Activated naive CD4-positive, alpha-beta T cell treated with anti-CD3 and anti-CD28 coated beads, Interleukin-2, amount 50 U/mL, for 24 hours (primary cell): ENCODE measurements around the gene CD22.
A peak's percentile ranks its signal among the peaks of the same experiment; 100 is the strongest.

Experiments used
- H3K27ac Mint-ChIP-seq: one replicate; pipeline ENCODE4 v1.8.0; 2021; ENCODE audit warnings: mild to moderate bottlenecking, mixed read lengths
- H3K27me3 Mint-ChIP-seq: one replicate; pipeline ENCODE4 v1.8.0; 2021; ENCODE audit warnings: mixed read lengths
- H3K36me3 Mint-ChIP-seq: one replicate; pipeline ENCODE4 v1.8.0; 2021; ENCODE audit warnings: mixed read lengths
- H3K4me1 Mint-ChIP-seq: one replicate; pipeline ENCODE4 v1.8.0; 2021; ENCODE audit warnings: mixed read lengths
- H3K4me3 Mint-ChIP-seq: one replicate; pipeline ENCODE4 v1.8.0; 2021; ENCODE audit warnings: mild to moderate bottlenecking, mixed read lengths
- H3K9me3 Mint-ChIP-seq: one replicate; pipeline ENCODE4 v1.8.0; 2021; ENCODE audit warnings: mixed read lengths

CD22 gene

DNA sequence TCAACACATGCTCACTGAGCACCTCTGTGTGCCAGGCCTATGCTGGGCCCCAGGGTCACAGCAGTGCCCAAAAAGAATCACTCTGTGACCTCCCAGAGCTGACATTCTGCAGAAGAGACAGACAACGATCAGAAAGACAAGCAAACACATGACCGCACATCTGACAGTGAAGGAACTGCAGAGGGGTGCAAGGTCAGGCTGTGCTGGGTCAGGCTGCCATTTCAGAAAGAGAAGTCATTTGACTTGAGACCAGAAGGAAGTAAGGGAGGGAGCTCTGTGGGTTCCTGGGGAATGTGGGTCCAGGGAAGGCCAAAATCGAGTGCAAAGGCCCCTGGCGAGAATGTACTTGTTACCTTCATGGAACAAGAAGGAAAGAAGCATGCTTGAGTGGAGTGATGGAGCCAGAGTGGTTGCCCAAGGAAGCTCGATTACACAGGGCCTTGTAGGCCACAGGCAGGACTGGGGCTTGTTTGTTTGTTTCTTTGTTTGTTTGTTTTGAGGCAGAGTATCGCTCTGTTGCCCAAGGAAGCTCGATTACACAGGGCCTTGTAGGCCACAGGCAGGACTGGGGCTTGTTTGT lies 11.4 kb upstream of the CD22 start:
- H3K4me3 Mint-ChIP-seq: no peak overlapping the region
- no peaks in the 10 kb centered on the region for H3K9me3 Mint-ChIP-seq
- H3K27me3 Mint-ChIP-seq: no peaks in the 10 kb centered on the region
- H3K36me3 Mint-ChIP-seq: no peaks in the 10 kb centered on the region
- H3K27ac Mint-ChIP-seq: no peak overlapping the region
- H3K4me1 Mint-ChIP-seq: peaks cover 6% of the 10 kb centered on the region

DNA sequence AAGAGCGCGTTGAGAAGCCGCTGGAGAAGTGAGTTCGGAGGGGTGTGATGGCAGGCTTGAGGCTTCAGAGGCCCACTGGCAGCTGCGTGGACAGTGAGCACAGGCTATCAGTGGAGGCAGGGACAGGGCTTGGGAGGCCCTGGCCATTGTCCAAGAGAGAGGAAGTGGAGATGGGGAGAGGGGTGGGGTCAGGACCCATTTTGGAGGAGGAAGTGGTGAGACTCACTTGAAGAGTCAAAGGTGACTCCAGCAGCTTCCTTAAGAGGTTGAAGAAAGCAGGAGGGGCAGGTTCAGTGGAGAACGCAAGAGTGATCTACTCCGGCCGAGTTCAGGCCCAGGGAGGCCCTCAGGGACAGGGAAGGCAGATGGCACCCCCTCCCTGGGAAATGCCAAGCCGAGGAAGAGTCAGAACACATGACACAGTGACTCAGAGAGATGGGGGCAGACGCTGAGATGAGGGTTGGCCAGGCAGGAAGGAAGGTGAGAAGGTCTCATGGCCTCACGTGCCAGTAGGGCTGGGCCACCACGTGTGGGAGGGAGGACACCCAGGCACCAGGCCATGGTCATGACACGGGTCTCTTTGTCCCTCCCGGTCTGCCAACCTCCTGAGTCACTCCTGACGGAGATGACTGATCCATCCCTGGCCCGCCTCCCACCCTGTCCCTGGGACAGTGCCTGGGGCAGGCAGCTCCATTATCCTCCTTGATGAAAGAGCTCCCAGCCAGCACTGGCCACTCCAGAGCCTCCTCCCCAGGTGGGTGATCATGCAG lies 10.1 kb upstream of the CD22 start:
- no peak overlapping the region for H3K27ac Mint-ChIP-seq
- no peak overlapping the region for H3K4me3 Mint-ChIP-seq
- no peaks in the 10 kb centered on the region for H3K36me3 Mint-ChIP-seq

DNA sequence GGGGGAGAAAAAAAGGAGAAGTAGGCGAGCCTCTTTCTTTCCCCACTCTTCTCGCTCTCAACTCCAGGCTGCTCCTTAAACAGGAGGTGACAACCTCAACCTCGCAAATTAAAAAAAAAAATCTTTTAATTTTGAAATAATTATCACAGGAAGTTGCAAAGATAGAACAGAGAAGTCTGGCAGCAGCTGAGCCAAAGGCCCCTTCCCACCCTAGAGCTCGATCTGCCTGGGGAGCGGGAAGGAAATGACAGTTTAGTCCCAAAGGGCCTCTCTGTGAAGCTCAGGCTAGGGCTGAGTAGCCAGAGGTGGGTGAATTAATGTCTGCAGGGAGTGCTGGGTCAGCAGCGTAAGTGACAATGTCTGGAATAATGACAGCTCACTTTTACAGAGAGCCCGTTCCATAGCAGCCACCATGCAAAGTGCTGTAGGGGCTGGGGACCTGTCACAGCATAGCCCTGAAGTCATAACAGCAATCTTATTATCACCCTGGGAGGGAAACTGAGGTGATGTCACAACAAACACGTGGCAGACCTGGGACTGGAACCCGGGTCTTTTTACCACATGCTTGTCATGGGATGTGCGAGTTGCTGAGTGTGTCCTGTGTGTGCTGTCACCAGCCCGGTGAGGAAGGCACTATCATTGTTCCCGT lies 8.8 kb upstream of the CD22 start:
- H3K4me1 Mint-ChIP-seq: peaks cover 6% of the 10 kb centered on the region
- no peaks in the 10 kb centered on the region for H3K9me3 Mint-ChIP-seq
- no peaks in the 10 kb centered on the region for H3K36me3 Mint-ChIP-seq
- no peak overlapping the region for H3K27ac Mint-ChIP-seq
- H3K4me3 Mint-ChIP-seq: no peak overlapping the region
- H3K27me3 Mint-ChIP-seq: no peaks in the 10 kb centered on the region

More for the DNA sequence above, 10.1 kb upstream of the CD22 start:
- H3K27me3 Mint-ChIP-seq: no peaks in the 10 kb centered on the region
- peaks cover 6% of the 10 kb centered on the region for H3K4me1 Mint-ChIP-seq
- H3K9me3 Mint-ChIP-seq: no peaks in the 10 kb centered on the region

DNA sequence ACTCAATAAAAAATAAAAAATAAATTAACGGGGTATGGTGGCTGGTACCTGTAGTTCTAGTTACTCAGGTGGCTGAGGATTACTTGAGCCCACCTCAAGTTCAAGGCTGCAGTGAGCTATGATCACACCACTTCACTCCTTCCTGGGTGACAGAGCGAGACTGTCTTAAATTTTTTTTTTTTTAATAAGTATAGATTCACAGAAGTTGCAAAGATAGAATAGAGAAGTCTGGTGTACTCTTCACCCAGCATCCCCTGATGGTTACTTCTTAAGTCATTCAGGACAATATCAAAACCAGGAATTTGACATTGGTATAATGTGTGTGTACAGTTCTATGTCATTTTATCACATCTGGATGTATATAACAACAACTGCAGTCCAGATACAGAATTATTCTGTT lies 7.7 kb upstream of the CD22 start:
- Mint-ChIP-seq H3K9me3 (no peaks in the 10 kb centered on the region), H3K27me3 (no peaks in the 10 kb centered on the region), H3K4me1 (peaks cover 6% of the 10 kb centered on the region), H3K27ac (no peak overlapping the region), H3K4me3 (no peak overlapping the region), H3K36me3 (no peaks in the 10 kb centered on the region)

DNA sequence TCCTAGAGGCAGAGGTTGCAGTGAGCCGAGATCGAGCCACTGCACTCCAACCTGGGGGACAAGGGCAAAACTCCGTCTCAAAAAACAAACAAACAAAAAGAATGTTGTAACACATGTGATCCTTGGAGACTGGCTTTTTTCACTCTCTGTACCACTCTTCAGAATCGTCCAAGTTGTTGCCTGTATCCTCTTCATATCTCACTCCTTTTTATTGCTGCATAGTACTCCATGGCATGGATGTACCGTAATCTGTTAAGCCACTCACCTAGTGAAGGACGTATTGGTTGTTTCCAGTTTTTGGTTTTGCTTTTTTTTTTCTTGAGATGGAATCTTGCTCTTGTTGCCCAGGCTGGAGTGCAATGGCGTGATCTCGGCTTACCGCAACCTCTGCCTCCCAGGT lies 7.0 kb upstream of the CD22 start:
- H3K27ac Mint-ChIP-seq: no peak overlapping the region
- no peaks in the 10 kb centered on the region for H3K36me3 Mint-ChIP-seq
- H3K4me3 Mint-ChIP-seq: no peak overlapping the region
- H3K4me1 Mint-ChIP-seq: peaks cover 6% of the 10 kb centered on the region
- H3K9me3 Mint-ChIP-seq: no peaks in the 10 kb centered on the region
- H3K27me3 Mint-ChIP-seq: no peaks in the 10 kb centered on the region

DNA sequence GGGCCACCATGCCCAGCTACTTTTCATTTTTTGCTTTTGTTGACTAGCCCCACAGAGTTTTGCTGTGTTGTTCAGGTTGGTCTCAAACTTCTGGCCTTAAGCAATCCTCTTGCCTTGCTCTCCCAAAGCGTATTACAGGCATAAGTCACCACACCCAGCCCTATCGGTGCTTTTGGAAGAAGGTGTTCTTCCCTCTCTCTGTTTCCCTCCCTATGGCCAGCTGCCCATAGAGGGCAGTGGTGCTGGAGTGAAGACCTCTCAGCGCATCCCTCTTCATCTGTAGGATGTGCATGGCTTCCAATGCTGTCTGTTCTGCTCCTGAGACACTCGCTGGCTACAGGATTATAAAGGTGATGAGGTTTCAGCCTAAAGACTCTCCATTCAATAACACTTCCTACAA lies 1.3 kb upstream of the CD22 start:
- H3K4me1 Mint-ChIP-seq: peaks cover 3% of the 10 kb centered on the region
- no peak overlapping the region for H3K27ac Mint-ChIP-seq
- H3K4me3 Mint-ChIP-seq: no peak overlapping the region
- no peaks in the 10 kb centered on the region for H3K36me3 Mint-ChIP-seq
- H3K9me3 Mint-ChIP-seq: no peaks in the 10 kb centered on the region
- no peaks in the 10 kb centered on the region for H3K27me3 Mint-ChIP-seq

DNA sequence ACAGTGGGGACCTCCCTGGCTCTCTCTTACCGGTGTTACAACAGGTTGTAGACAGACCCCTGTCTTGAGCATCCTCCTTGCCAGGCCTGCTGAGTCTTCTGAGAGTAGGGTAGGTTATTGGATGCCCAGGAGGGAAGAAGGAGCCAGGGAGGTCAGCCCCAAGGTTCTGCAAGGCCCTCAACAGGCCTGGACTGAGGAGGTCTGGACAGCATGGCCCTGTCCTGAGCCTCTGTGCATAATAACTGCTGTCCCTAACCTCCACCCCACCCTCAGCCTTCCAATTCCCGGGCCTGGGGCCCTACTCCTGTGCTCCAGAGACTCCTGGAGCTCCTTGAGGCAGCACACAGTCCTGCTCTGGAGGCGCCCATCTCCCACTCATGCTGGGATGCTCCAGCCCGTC lies 336 bp downstream of the CD22 start:
- no peak overlapping the region for H3K27ac Mint-ChIP-seq
- no peaks in the 10 kb centered on the region for H3K9me3 Mint-ChIP-seq
- H3K4me1 Mint-ChIP-seq: peaks cover 10% of the 10 kb centered on the region
- no peaks in the 10 kb centered on the region for H3K27me3 Mint-ChIP-seq
- no peak overlapping the region for H3K4me3 Mint-ChIP-seq
- H3K36me3 Mint-ChIP-seq: no peaks in the 10 kb centered on the region

DNA sequence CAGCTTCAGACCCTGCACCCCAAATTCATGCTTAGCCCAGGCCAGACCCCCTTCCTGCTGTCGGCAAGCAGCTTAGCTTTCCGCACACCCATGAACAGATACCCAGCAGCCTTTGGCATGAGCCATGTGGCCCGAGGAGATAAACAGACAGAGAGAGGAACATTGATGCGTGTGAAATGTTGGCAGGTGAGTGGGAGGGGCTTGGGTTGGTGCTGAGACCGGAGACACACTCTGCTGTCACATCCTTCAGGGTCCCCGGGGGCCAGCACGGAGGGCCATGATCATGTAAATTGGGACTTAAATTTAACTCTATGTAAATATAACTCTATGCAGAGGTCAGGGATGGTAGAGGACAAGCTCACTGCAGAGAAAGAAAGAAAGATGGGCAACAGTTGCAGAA lies 1.5 kb downstream of the CD22 start:
- no peak overlapping the region for H3K27ac Mint-ChIP-seq
- no peaks in the 10 kb centered on the region for H3K9me3 Mint-ChIP-seq
- no peaks in the 10 kb centered on the region for H3K27me3 Mint-ChIP-seq
- peaks cover 10% of the 10 kb centered on the region for H3K4me1 Mint-ChIP-seq
- H3K4me3 Mint-ChIP-seq: no peak overlapping the region
- H3K36me3 Mint-ChIP-seq: no peaks in the 10 kb centered on the region

DNA sequence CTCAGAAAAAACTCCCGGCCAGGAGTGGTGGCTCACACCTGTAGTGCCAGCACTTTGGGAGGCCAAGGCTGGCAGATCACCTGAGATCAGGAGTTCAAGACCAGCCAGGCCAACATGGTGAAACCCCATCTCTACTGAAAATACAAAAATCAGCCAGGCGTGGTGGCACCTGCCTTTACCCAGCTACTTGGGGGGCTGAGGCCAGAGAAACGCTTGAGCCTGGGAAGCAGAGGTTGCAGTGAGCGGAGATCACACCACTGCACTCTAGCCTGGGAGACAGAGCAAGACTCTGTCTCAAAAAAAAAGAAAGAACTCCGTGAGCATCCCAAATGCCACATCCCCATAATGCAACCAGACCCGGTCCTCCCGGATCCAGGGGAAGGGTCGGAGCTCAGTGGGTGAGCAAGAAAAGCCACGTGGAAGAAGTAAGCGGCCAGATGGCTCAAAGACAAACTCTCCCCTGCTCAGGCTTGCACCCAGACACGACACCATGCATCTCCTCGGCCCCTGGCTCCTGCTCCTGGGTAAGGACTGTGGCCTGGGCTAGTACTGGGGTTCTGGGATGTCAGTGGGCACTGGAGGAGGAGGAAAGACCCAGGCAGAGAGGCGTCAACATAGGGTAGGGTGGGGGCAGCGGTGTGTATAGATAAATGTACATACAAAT lies 2.7 kb downstream of the CD22 start:
- Mint-ChIP-seq H3K9me3 (no peaks in the 10 kb centered on the region), H3K27ac (no peak overlapping the region), H3K27me3 (no peaks in the 10 kb centered on the region), H3K4me3 (no peak overlapping the region), H3K36me3 (no peaks in the 10 kb centered on the region), H3K4me1 (peaks cover 10% of the 10 kb centered on the region)

DNA sequence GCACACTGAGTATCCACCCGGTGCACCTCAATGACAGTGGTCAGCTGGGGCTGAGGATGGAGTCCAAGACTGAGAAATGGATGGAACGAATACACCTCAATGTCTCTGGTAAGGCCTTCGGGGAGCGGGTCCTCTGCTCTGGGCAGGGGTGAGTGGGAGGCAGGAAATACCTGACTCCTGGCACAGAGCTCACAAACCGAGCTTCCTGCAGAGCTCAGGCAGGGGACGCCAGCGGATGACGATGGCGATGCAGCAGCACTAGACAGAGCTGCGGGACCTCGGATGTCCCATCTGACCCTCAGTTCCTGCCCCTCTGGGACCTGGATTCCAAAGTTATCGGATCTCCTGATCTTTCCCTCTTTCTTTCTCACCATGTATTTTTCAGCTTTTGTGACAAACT lies 3.8 kb downstream of the CD22 start:
- Mint-ChIP-seq H3K27ac (no peak overlapping the region), H3K36me3 (no peaks in the 10 kb centered on the region), H3K4me1 (peaks cover 10% of the 10 kb centered on the region), H3K4me3 (peak overlapping the region; percentile 39), H3K27me3 (no peaks in the 10 kb centered on the region), H3K9me3 (no peaks in the 10 kb centered on the region)

DNA sequence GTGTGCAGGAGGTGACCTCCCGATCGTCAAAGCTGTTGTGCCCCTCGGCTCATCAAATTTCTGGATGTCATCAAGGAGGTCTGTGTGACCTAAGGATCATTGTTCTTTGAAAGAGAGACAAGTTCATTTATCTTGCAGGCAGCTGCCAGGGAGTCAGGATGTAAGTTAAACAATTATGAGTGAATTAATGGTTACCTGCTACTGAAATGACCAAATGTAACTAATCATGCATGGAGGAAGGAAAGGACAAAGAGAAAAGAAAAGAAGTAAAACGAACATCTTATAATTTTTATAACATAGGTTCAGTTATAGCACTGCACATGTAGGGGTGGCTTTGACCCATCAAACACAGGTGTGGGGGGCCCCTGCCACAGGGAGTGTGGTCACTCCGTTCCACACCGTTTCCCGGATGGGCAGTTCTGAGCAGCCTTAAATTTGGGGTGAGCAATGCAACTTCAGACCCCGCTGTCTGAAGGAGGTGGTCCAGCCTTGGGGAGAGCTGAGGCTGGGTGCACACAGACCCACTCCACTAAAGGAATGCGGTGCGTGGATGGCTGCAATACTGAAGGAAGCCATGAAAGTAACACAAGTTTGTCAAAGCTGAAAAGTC lies 5.3 kb downstream of the CD22 start:
- H3K9me3 Mint-ChIP-seq: no peaks in the 10 kb centered on the region
- H3K4me1 Mint-ChIP-seq: peaks cover 10% of the 10 kb centered on the region

DNA sequence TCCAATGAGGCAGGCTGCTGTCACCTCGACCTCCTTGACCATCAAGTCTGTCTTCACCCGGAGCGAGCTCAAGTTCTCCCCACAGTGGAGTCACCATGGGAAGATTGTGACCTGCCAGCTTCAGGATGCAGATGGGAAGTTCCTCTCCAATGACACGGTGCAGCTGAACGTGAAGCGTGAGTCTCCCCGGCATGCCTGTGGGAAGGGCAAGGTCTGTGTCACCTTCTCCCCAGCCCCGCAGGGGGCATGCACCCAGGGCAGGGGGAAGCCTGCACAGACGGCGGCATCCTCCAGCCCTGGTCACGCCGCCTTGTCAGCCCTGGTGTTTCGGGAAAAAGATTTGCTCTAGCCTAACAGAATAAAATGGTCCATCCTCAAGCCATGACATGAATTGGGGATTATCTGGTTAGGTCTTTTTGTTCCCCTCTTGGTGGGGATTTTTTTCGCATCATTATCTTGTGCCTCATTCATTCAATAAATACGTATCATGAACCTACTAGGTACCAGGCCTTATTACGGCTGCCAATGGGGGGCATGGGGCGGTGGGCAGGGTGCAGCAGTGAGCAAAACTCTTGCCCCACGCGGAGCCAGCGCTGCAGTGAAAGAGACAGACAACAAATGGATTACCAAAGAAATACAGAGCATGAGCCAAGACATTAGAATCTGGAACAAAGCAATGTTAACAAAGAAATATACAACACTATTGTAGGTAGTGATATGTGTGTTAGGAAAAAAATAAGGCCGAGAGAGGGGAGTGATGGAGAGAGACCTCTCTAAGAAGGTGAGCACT lies 7.4 kb downstream of the CD22 start:
- Mint-ChIP-seq H3K27ac (no peak overlapping the region), H3K9me3 (no peaks in the 10 kb centered on the region), H3K27me3 (no peaks in the 10 kb centered on the region), H3K36me3 (no peaks in the 10 kb centered on the region), H3K4me1 (peaks cover 10% of the 10 kb centered on the region), H3K4me3 (no peak overlapping the region)

More for the DNA sequence above, 5.3 kb downstream of the CD22 start:
- Mint-ChIP-seq H3K27me3 (no peaks in the 10 kb centered on the region), H3K4me3 (no peak overlapping the region), H3K36me3 (no peaks in the 10 kb centered on the region), H3K27ac (no peak overlapping the region)

DNA sequence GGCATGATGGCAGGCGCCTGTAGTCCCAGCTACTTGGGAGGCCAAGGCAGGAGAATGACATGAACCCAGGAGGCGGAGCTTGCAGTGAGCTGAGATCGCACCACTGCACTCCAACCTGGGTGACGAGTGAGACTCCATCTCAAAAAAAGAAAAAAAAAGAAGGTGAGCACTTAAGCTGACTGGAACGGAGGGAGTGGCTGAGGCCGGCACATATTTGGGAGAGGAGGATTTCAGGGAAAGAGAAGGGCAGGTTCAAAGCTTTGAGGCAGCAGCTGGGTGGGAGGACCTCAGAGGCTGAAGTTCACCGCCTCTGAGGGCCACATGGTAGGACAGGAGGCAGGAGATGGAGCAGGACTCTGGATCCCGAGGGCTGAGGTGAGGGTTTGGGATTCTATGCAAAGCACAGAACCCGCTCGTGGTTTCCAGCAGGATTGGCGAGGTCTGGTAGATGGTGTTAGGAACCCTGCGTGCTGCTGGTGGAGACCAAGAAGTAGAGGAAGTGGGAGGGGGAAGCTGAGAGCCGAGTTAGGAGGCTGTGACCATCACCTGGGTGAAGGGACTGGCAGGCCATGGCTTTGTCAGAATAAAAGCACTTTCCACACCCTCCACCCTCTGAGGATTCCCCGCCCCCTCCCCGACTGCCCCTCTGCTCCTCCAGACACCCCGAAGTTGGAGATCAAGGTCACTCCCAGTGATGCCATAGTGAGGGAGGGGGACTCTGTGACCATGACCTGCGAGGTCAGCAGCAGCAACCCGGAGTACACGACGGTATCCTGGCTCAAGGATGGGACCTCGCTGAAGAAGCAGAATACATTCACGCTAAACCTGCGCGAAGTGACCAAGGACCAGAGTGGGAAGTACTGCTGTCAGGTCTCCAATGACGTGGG lies 8.4 kb downstream of the CD22 start:
- no peaks in the 10 kb centered on the region for H3K27me3 Mint-ChIP-seq
- H3K4me3 Mint-ChIP-seq: no peak overlapping the region
- peak overlapping the region; percentile 71 for H3K27ac Mint-ChIP-seq
- H3K4me1 Mint-ChIP-seq: peaks cover 10% of the 10 kb centered on the region
- no peaks in the 10 kb centered on the region for H3K9me3 Mint-ChIP-seq
- no peaks in the 10 kb centered on the region for H3K36me3 Mint-ChIP-seq

DNA sequence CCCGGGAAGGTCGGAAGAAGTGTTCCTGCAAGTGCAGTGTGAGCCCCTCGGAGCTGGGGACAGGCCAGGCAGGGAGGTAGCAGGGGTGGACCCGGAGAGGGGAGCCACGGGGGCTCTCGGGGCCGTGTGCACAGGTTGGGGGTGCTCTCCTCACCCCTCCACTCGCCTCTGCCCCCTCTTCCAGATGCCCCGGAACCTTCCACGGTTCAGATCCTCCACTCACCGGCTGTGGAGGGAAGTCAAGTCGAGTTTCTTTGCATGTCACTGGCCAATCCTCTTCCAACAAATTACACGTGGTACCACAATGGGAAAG lies 9.0 kb downstream of the CD22 start:
- H3K4me1 Mint-ChIP-seq: peaks cover 4% of the 10 kb centered on the region
- no peaks in the 10 kb centered on the region for H3K27me3 Mint-ChIP-seq
- H3K4me3 Mint-ChIP-seq: no peak overlapping the region

More for the DNA sequence above, 9.0 kb downstream of the CD22 start:
- Mint-ChIP-seq H3K9me3 (no peaks in the 10 kb centered on the region), H3K27ac (no peak overlapping the region), H3K36me3 (no peaks in the 10 kb centered on the region)
